IPS-18c (cell line): ENCODE data around the gene PTGDS.

Experiments used
- H3K4me3 ChIP-seq: 2 replicates; pipeline ENCODE4 v1.7.0; 2013; ENCODE audit warnings: low read depth, mild to moderate bottlenecking, low read length, moderate library complexity; ENCODE audit not compliant: insufficient read depth
- H3K9me3 ChIP-seq: one replicate; pipeline ENCODE4 v1.6.1; 2013; ENCODE audit warnings: mild to moderate bottlenecking, low read length, moderate library complexity; ENCODE audit not compliant: control insufficient read depth, insufficient read depth

PTGDS gene

DNA sequence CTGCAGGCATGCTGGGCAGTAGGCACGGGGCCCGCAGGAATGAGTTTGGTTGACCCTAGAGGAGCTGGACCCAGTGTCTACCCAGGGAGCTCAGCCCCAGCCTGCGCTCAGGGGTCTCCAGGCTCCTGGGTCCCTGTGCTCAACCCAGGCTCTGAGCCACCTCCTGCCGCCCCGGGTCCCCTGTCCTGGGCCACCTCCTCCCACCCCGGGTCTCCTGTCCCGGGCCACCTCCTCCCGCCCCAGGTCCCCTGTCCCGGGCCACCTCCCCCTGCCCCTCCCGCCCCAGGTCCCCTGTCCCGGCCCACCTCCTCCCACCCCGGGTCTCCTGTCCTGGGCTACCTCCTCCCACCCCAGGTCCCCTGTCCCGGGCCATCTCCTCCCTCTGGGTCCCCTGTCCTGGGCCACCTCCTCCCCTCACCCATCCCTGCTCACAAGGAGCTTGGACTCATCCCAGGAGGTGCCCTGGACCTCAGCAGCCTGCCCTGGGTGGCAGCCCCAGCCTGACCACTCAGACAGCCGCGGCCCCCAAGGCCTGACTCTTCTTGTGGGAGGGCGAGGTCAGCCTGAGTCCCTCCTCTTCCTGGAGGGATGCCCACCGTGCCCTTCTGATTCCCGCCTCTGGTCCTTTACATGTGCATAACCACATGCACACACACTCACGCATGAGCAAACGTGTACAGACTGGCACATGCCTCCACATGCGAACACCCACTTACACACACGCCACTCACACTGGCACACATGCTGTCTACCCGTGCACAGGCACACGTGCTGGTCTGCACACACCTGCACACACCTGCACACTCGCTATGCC, 22.8 kb upstream of the PTGDS start:
- no peak overlapping the region for H3K4me3 ChIP-seq
- no peaks in the 10 kb centered on the region for H3K9me3 ChIP-seq

DNA sequence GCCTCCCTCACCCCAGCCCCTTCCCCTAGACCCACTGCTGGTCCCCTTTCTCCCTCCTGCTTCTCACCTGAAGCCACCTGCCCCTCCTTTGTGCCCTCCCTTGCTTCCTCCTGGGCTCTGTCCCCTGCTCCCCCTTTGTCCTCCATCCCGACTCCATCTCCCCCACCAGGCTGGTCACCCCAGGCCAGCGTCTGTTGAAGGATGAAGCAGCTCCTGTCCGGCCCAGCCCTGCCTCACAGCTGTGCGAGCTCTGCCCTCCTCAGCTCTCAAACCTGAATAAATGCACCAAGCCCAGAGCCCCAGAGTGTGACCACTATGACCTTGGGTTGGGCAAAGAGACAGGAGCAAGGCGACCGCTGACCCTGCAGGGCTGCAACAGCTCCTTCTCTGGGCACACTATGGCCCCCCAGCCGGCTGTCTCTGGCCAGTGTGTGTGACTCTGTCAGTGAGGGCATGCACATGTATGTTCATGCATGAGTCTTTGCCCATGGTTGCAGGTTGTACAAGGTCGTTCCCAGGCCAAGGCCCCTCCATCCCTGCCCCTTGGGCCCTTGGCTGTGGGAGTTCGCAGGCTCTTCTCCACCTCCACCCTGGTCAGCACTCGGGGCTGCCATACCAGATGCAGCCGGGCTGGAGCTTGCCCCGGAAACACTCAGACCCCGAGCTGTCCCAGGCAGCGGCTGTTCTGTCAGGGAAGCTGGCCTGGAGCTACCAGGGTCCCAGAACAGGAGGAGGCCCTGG, 21.9 kb upstream of the PTGDS start:
- Histone ChIP-seq H3K4me3 (no peak overlapping the region), H3K9me3 (no peaks in the 10 kb centered on the region)

DNA sequence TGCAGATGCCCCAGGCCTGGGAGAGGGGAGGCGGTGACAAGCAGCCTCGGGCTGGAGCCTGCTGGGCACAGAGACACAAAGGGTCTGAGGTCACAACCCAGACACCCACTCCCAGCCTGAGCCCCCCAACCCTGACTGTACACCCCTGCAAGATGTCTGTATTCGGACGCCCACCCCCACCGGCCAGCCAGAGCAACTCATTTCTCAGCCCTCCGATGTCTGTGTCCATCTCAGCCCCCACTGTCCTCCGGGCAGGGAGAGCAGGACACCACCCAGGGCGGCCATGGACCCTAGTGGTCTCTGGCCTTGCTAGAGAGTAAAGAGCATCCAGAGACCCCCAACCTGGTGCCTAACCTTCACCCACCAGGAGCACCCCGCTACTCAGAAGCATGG, 21.4 kb upstream of the PTGDS start:
- Histone ChIP-seq H3K9me3 (no peaks in the 10 kb centered on the region), H3K4me3 (no peak overlapping the region)

DNA sequence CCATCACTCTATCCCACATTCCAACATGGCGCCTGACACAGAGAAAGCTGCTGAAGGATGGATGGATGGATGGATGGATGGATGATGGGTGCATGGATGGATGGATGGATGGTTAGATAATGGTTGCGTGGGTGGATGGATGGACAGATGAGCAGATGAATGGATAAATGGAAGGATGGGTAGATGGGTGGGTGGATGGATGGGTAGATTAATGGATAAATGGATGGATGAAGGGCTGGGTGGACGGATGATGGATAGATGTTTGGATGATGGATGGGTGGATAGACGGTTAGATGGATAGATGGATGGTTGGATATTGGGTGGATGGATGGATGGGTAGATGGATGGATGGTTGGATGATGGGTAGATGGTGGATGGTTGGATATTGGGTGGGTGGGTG, 20.7 kb upstream of the PTGDS start:
- Histone ChIP-seq H3K4me3 (no peak overlapping the region), H3K9me3 (no peaks in the 10 kb centered on the region)

DNA sequence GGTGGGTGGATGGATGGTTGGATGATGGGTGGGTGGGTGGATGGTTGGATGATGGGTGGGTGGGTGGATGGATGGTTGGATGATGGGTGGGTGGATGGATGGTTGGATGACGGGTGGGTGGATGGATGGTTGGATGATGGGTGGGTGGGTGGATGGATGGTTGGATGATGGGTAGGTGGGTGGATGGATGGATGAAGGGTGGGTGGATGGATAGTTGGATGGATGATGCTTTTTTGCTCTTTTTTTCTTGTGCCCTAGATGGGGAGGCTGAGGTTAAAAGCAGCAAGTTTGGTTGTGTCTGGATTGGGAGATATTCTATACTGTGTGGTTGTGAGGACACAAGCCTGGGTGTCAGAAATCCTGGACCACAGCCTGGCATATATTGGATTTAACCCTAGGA, 19.8 kb upstream of the PTGDS start:
- no peak overlapping the region for H3K4me3 ChIP-seq
- H3K9me3 ChIP-seq = no peaks in the 10 kb centered on the region

DNA sequence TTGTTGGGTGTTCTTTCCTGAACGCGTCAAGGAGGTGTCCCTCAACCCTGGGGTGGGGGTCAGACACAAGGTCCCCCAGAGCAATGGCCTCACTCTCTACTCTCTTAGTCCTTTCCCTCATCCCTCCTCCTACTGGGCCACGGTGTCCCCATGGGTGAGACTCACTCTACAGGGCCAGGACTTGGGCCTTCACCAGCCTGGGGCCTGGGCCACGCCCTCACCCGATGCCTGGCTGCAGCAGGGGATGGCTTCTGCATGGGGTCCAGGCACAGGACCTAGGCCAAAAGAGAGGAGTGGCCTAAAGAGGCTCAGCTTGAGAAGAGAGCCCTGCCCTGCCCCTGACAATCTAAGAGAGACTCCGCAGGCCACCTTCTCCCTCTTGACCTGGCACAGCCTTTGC, 19.4 kb upstream of the PTGDS start:
- Histone ChIP-seq H3K9me3 (no peaks in the 10 kb centered on the region), H3K4me3 (no peak overlapping the region)

DNA sequence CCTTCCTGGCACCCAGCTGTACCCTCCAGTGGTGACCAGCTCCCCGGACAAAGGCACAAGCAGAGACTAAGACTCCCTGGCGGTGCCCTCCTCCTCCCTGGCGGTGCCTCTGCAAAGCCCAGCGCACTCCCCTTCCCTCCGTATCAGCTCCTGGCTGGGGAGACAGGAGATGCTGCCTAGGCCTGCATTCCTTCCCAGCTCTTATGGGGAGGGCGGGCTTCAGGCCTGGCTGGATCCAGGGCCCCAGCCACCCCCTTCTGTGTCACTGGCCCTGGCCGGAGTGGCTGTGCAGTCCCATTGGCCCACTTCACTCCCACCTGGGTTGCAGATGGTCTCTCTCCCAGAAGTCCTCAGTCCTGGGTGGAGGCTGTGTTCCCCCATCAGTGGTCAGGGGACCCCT, 18.8 kb upstream of the PTGDS start:
- H3K4me3 ChIP-seq = no peak overlapping the region

DNA sequence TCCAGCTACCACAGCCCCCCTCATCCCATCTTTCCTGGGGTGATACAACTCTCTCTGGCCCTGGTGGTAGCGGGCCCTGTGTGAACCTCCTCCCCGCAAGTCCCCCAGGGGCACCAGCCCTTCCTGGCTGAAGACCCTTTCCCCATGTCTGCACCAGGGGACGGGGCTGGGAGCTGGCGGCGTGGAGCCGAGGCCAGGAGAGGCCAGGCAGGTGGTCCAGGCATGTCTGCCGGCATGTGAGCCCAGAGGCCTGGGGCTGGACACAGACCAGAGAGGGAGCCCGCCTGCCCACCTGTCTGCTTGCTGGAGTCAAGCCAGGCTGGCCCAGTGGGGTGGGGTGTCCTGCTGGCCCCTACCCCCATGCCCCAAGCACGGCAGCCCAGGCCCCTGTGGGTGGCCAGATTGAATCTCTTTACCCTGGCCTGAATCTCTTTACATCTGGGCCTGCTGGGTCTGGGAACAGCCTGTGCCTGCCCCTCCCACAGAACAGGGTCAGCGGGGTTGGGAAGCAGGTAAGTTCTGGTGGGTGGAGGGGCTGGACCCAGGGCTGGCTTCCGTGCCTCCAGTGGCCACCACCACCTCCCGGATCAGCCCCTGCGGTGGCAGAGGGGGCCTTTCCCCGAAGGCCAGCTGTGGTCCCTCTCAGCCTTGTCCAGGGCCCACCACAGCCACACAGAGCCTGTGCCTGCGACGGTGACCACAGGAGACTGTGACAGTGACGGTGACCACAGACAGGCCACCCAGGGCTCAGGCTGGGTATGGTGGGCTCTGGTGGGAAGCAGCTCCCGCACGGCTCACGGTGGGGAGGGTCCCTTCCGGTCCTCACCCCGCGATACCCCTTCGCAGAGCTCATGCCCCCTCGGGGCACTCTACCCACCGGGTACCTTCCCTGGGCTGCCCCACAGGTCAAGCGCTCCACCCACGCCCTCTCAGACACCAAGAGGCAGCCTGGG, 18.1 kb upstream of the PTGDS start:
- Histone ChIP-seq H3K9me3 (no peaks in the 10 kb centered on the region), H3K4me3 (no peak overlapping the region)

More for the DNA sequence above, 18.8 kb upstream of the PTGDS start:
- H3K9me3 ChIP-seq = no peaks in the 10 kb centered on the region

DNA sequence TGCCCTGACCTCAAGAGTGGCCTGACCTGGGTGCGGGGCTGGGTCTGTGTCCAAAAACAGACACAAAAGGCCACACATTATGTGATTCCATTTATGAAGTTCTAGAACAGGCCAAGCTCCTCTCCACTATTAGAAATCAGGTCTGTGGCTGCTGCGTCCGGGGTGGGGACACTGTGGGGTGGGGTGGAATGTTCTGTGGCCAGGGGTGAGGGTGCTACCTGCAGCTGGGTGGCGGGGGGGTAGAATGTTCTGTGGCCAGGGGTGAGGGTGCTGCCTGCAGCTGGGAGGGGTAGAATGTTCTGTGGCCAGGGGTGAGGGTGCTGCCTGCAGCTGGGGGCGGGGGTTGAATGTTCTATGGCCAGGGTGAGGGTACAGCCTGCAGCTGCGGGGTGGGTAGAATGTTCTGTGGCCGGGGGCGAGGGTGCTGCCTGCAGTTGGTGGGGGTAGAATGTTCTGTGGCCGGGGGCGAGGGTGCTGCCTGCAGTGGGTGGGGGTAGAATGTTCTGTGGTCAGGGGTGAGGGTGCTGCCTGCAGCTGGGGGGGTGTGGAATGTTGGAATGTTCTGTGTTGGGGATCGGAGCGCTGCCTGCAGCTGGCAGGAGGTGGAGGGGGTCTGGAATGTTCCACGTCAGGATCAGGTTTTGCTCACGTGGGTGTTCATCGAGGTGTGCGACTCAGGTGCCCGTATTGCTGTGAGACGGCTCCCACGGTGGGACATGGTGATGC, 16.9 kb upstream of the PTGDS start:
- Histone ChIP-seq H3K9me3 (no peaks in the 10 kb centered on the region), H3K4me3 (no peak overlapping the region)

DNA sequence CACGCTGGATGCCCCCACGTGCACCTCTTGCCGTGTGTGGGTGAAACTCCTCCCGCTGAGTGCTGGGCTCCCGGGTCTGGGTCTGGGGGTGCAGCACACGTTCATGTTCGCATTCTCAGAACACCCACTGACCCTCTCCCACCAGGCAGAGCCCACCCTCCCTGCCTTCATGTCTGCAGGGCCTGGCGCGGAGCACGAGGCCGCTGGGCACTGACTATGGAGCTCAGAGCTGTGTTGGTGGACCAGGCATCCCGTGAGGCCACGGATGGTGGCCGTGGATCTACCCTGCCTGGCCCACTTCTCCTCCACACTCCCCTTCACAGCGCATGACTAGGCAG, 16.4 kb upstream of the PTGDS start:
- no peak overlapping the region for H3K4me3 ChIP-seq
- H3K9me3 ChIP-seq = no peaks in the 10 kb centered on the region

DNA sequence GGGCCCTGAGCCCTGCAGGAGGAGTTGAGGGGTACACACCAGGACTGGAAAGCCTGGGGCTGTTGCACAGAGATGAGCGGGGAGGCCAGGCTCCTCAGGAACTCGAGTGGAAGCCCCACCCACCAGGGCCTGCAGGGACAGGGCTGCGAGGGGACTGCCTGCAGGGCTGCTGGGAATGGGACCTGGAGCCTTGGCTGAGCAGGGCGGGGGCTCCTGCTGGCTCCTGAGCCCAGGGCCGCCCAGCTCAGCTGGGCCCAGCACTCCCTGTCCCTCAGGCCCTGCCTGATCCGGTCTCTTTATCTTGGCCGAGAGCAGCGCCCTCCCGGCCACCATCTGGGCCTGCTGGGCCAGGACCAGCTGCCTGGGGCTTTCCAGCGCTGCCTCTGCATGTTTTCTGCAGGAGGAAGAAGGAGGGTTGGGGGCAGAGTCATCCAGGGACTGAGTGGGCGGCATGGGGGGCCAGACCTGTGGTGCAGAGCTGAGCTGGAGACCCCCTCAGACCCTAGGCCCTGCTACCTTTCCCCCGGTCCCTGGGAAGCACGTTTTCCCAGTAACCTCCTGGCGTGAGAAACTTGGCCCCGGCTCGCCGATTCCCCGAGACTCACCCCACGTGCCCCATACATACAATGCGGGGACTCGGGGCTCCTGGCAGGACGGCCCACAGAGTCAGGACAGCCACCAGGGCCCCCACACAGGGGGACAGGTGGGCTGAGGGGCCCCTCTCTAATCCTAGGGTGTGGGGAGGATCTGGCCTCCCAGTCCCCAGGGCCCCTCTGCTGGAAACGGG, 15.8 kb upstream of the PTGDS start:
- H3K4me3 ChIP-seq = no peak overlapping the region
- no peaks in the 10 kb centered on the region for H3K9me3 ChIP-seq

DNA sequence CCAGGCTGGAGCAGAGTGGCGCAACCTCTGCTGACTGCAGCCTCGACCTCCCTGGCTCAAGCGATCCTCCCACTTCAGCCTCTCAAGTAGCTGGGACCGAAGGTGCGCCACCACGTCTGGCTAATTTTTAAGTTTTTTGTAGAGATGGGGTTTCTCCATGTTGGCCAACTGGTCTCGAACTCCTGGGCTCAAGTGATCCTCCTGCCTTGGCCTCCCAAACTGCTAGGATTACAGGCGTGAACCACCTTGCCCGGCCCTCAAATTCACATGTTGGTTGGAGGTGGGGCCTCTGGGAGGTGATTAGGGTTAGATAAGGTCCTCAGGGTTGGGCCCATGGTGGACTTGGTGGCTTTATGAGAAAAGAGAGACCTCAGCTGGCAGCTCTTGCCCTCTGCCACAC, 15.1 kb upstream of the PTGDS start:
- H3K9me3 ChIP-seq = no peaks in the 10 kb centered on the region
- H3K4me3 ChIP-seq = no peak overlapping the region

DNA sequence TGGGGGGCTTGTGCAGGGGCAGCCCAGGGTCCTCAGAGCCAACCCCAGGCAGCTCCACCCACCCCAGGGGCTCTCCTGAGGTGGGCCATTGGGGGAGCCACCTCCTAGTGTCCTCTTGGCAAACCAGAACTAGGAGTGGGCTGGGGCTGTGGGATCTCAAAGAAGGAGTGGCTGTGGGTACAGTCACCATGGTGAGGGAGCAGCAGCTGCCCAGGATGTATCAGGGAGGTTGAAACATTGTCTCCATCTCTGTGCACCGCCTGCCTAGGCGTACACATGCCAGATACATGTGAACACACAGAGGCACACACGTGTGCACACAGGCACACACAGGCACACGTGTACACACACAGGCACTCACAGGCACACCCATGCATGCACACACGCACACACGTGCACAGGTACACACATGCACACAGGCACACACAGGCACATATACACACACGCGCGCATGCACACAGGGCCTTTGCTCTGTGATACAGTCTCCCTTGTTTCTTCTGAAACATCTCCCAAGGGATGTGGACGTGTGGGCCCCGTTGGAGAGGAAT, 14.5 kb upstream of the PTGDS start:
- H3K4me3 ChIP-seq = no peak overlapping the region
- H3K9me3 ChIP-seq = no peaks in the 10 kb centered on the region

DNA sequence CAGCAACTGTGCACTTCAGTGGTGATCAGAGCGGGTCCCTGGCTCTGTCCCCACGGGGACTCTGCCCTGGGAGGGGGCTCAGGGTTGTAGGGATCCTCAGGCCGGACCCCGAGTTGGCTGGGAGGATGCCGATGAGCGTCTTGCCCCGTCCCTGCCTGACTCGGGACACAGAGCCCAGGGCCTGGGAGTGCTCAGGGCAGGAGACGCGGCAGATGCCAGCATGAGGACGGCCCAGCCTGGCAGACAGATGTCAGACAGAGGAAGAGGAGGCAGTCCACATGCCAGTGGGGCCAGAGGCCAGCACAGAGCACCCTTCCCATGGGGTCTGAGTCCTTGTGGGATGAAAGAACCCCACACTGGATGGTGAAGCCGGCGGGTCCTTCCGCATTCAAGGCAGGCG, 14.0 kb upstream of the PTGDS start:
- no peak overlapping the region for H3K4me3 ChIP-seq
- no peaks in the 10 kb centered on the region for H3K9me3 ChIP-seq

DNA sequence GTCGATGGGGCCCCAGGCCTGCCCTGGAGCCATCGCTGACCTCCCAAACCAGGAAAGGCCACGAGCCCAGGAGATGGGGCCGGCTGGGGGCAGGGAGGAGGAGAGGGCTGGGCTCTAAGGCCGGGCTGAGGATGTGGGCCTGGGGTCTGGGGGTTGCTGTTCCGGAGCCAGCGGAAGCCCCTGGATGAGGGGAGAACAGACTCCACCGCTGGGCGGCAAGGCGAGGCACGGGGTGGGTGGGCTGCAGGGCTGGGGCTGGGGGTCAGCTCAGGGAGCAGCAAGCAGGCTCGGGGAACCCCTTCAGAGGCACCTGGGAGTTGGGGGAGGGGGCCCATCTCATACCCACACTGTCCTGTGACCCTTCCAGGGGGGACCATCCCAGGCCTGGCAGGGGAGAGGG, 13.6 kb upstream of the PTGDS start:
- Histone ChIP-seq H3K4me3 (no peak overlapping the region), H3K9me3 (no peaks in the 10 kb centered on the region)

DNA sequence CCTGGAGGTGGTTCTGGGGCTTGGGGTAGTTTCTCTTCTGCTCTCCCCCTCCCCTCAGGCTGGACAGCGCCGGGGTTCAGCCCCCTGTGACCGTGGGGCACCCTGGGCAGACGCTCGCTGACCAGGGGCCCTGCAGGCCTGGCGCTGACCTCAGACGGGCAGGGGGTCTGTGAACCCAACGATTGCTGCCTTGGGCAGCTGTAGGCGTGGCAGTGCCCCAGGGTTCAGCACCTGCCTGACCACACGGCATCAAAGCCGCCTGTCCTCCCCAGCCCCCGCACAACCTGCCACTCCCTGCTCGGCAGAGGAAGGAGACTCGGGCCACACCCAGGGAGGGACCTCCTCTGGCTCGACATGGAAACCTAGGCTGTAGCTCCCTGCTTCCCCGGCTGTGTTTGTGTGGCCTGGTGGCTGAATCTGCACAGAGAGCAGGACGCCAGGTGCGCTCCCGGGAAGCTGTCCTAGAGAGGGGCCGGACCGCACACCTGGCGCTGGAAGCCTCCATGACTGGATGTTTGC, 13.1 kb upstream of the PTGDS start:
- Histone ChIP-seq H3K4me3 (no peak overlapping the region), H3K9me3 (no peaks in the 10 kb centered on the region)
